Cardiac septum (tissue), 1 donor: ENCODE data around the gene ETV2. TPM values are rescaled to one million over a fixed set of nuclear protein-coding genes. Genes with fewer than 3 reads are reported as not detected.
A peak's percentile ranks its signal among the peaks of the same experiment; 100 is the strongest.
"Not testable (repeated sequence)": the region's sequence is repeated elsewhere in the genome, so short reads cannot be mapped to it uniquely, and the experiment has no call there.

Experiments
- DNase-seq: peaks from one replicate; pipeline ENCODE4 v3.0.0-alpha.2; 2020; ENCODE audit warnings: low spot score
- intact Hi-C: fragments of 100-400 bp; cut with DNase I; formaldehyde crosslinking; loops from one replicate; pipeline ENCODE4 v1.14.0; 2022
- long read RNA-seq: library from polyadenylated mRNA; unstranded; transcript quantifications from one replicate; pipeline ENCODE4 v2.0.0, GENCODE V29; 2021
- total RNA-seq: library from RNA; stranded (reverse); fragmentation: NEBNext Ultra II Directional; extraction: Animal tissue kit (Norgen Biotek cat#: 25700); gene quantifications from one replicate; pipeline ENCODE4 v1.2.1, GENCODE V29; 2021
- donor health status: DM: no; HTN: no; CAD: no.

Gene ETV2
- total RNA-seq, result 0.78 TPM
- long read RNA-seq, result 0 reads

- no peak for DNase-seq
- intact Hi-C loops, result no loop called here
Observed at GRCh38 chr19:35641515-35642151, at the start of gene ETV2. Gene ETV2, plus strand, starts transcription at chr19:35641745. Its CDS starts 716 bp downstream, at chr19:35642461.

GRCh38 chr19:35592226-35592625 lies 49.3 kb upstream of the ETV2 start:
- DNase-seq, result no peak

GRCh38 chr19:35595026-35595425 lies 46.5 kb upstream of the ETV2 start:
- intact Hi-C loops, result not testable (repeated sequence)
- DNase-seq, result peak; percentile 24

More at GRCh38 chr19:35592226-35592625, 49.3 kb upstream of the ETV2 start:
- intact Hi-C loops, result no loop called here

- intact Hi-C loops, result no loop called here
- no peak for DNase-seq
Observed at GRCh38 chr19:35595928-35596327, 45.6 kb upstream of the ETV2 start.

GRCh38 chr19:35596366-35596999 lies 45.1 kb upstream of the ETV2 start:
- intact Hi-C loops, result no loop called here
- DNase-seq, result no peak

GRCh38 chr19:35601971-35602370 lies 39.6 kb upstream of the ETV2 start:
- DNase-seq, result no peak
- intact Hi-C loops, result no loop called here

GRCh38 chr19:35604436-35604835 lies 37.1 kb upstream of the ETV2 start:
- intact Hi-C loops, result not testable (repeated sequence)

GRCh38 chr19:35607170-35607569 lies 34.4 kb upstream of the ETV2 start:
- DNase-seq, intact Hi-C loops: not testable (repeated sequence)

More at GRCh38 chr19:35604436-35604835, 37.1 kb upstream of the ETV2 start:
- DNase-seq, result not testable (repeated sequence)

GRCh38 chr19:35607661-35608060 lies 33.9 kb upstream of the ETV2 start:
- intact Hi-C loops, result no loop called here
- DNase-seq, result no peak

- no peak for DNase-seq
- intact Hi-C loops, result no loop called here
Observed at GRCh38 chr19:35608251-35608650, 33.3 kb upstream of the ETV2 start.

GRCh38 chr19:35609851-35610353 lies 31.6 kb upstream of the ETV2 start:
- intact Hi-C loops, result loop anchor here (5.0 kb wide), 1 partner anchor 63 kb away; the partner anchor contains the start of gene TMEM147
- DNase-seq, result no peak

GRCh38 chr19:35612224-35612558 lies 29.4 kb upstream of the ETV2 start:
- intact Hi-C loops, result loop anchor here (2.0 to 5.0 kb wide), 2 partner anchors 17 to 65 kb away; partner anchors contain the start of genes RBM42 and TMEM147
- DNase-seq, result no peak

GRCh38 chr19:35612559-35613321 lies 28.8 kb upstream of the ETV2 start, which contains the start of gene HAUS5:
Gene HAUS5, plus strand, starts transcription at chr19:35612735. Its CDS starts 60 bp downstream, at chr19:35612795.
- intact Hi-C loops, result loop anchor here (2.0 to 5.0 kb wide), 2 partner anchors 16 to 65 kb away; partner anchors contain the start of genes RBM42 and TMEM147
- peak; percentile 97 for DNase-seq

GRCh38 chr19:35613574-35613973 lies 28.0 kb upstream of the ETV2 start:
- no peak for DNase-seq
- intact Hi-C loops, result loop anchor here (2.0 to 5.0 kb wide), 2 partner anchors 15 to 66 kb away; partner anchors contain the start of genes RBM42 and TMEM147

GRCh38 chr19:35615036-35615435 lies 26.5 kb upstream of the ETV2 start:
- intact Hi-C loops, result no loop called here
- DNase-seq, result no peak

GRCh38 chr19:35618857-35619256 lies 22.7 kb upstream of the ETV2 start:
- intact Hi-C loops, result no loop called here
- no peak for DNase-seq

- no peak for DNase-seq
- intact Hi-C loops, result no loop called here
Observed at GRCh38 chr19:35619290-35619923, 22.1 kb upstream of the ETV2 start.

GRCh38 chr19:35620001-35620400 lies 21.5 kb upstream of the ETV2 start:
- intact Hi-C loops, result no loop called here
- no peak for DNase-seq

- intact Hi-C loops, result no loop called here
- no peak for DNase-seq
Observed at GRCh38 chr19:35621708-35622107, 19.8 kb upstream of the ETV2 start.

- no peak for DNase-seq
- intact Hi-C loops, result no loop called here
Observed at GRCh38 chr19:35622750-35623149, 18.8 kb upstream of the ETV2 start.
